Non-pigmented ciliary epithelial cell (primary cell): Measurements from ENCODE around the gene ALOX5.
"Not testable (repeated sequence)": the region's sequence is repeated elsewhere in the genome, so short reads cannot be mapped to it uniquely, and the experiment has no call there.

ENCODE experiments used
- DNase-seq: peaks from one replicate; pipeline ENCODE4 v3.0.0-alpha.2; 2010; ENCODE audit warnings: low read depth

Gene ALOX5

DNA sequence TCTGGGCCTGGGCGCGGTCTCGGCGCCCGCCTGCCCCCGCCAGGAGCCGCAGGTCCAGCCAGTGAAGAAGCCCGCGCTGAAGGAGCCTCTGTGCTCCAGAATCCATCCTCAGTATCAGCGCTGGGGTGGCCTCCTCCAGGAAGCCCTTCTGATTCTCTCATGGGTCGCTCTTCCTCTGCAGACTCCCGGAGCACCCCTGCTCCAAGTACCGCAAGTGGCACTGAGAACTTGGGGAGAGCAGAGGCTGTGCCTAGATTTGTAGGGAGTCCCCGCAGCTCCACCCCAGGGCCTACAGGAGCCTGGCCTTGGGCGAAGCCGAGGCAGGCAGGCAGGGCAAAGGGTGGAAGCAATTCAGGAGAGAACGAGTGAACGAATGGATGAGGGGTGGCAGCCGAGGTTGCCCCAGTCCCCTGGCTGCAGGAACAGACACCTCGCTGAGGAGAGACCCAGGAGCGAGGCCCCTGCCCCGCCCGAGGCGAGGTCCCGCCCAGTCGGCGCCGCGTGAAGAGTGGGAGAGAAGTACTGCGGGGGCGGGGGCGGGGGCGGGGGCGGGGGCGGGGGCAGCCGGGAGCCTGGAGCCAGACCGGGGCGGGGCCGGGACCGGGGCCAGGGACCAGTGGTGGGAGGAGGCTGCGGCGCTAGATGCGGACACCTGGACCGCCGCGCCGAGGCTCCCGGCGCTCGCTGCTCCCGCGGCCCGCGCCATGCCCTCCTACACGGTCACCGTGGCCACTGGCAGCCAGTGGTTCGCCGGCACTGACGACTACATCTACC lies at the start of gene ALOX5:
TSS of gene ALOX5 (plus strand) at position 641 of the 774 bp plus-strand sequence. CDS start at position 705, 64 bp downstream.
- no peak for DNase-seq

DNA sequence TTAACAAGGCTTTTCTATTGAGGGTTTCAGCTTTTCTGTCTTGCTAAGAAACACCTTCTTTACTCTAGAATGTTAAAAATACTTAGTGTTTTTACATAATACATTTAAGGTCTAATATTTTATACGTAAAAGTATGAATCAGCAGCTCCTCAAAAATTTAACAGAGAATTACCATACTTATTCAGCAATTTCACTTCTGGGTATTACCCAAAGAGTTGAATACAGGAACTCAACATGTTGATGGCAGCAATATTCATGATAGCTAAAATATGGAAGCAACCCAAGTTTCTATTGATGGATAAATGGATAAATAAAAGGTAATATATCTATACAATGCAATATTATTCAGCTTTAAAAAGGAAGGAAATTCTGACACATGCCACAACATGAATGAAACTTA lies 48.9 kb upstream of the ALOX5 start:
- DNase-seq, result no peak

DNA sequence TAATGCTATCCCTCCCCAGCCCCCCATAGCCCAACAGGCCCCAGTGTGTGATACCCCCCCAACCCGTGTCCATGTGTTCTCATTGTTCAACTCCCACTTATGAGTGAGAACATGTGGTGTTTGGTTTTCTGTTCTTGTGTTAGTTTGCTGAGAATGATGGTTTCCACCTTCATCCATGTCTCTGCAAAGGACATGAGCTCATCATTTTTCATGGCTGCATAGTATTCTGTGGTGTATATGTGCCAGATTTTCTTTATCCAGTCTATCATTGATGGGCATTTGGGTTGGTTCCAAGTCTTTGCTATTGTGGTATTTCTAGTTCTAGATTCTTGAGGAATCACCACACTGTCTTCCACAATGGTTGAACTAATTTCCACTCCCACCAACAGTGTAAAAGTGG lies 47.2 kb upstream of the ALOX5 start:
- DNase-seq, result not testable (repeated sequence)

DNA sequence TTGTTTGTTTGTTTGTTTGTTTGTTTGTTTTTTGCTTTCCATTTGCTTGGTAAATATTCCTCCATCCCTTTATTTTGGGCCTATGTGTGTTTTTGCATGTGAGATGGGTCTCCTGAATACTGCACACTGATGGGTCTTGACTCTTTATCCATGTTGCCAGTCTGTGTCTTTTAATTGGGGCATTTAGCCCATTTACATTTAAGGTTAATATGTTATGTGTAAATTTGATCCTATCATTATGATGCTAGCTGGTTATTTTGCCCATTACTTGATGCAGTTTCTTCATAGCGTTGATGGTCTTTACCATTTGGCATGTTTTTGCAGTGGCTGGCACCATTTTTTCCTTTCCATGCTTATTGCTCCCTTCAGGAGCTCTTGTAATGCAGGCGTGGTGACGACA lies 42.2 kb upstream of the ALOX5 start:
- not testable (repeated sequence) for DNase-seq

DNA sequence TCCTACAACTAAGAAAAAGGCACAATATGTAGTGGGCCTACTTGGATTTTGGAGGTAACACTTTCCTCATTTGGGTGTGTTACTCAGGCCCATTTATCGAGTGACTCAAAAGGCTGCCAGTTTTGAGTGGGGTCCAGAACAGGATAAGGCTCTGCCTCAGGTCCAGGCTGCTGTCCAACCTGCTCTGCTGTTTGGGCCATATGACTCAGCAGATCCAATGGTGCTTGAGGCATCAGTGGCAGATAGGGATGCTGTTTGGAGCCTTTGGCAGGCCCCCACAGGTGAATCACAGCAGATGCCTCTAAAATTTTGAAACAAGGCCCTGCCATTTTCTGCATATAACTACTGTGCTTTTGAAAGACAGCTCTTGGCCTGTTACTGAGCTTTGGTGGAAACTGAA lies 34.1 kb upstream of the ALOX5 start:
- no peak for DNase-seq

DNA sequence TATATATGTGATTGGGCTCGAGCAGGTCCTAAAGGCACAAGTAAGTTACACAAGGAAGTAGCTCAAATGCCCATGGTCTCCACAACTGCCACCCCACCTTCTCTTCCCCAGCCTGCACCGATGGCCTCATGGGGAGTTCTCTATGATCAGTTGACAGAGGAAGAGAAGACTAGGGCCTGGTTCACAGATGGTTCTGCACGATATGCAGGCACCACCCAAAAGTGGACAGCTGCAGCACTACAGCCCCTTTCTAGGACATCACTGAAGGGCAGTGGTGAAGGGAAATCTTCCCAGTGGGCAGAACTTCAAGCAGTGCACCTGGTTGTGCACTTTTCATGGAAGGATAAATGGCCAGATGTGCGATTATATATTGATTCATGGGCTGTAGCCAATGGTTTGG lies 33.6 kb upstream of the ALOX5 start:
- not testable (repeated sequence) for DNase-seq

DNA sequence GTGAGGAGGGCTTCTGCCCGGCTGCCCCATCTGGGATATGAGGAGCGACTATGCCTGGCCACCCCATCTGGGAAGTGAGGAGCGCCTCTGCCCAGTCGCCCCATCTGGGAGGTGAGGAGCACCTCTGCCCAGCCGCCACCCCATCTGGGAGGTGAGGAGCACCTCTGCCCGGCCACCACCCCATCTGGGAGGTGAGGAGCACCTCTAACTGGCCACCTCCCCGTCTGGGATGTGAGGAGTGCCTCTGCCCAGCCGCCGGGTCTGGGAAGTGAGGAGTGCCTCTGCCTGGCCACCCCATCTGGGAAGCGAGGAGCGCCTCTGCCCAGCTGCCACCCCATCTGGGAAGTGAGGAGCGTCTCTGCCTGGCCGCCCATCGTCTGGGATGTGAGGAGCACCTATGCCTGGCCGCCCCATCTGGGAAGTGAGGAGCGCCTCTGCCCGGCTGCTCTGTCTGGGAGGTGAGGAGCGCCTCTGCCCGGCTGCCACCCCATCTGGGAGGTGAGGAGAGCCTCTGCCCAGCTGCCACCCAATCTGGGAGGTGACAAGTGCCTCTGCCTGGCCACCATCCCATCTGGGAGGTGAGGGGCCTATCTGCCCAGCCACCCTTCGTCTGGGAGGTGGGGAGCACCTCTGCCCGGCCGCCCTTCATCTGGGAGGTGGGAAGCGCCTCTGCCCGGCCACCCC lies 27.2 kb upstream of the ALOX5 start:
- not testable (repeated sequence) for DNase-seq

DNA sequence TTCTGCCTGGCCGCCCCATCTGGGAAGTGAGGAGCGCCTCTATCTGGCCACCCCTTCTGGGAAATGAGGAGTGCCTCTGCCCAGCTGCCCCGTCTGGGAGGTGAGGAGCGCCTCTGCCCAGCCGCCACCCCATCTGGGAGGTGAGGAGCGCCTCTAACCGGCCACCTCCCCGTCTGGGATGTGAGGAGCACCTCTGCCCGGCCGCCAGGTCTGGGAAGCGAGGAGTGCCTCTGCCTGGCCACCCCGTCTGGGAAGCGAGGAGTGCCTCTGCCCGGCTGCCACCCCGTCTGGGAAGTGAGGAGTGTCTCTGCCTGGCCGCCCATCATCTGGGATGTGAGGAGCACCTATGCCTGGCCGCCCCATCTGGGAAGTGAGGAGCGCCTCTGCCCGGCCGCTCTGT lies 26.6 kb upstream of the ALOX5 start:
- DNase-seq, result not testable (repeated sequence)

DNA sequence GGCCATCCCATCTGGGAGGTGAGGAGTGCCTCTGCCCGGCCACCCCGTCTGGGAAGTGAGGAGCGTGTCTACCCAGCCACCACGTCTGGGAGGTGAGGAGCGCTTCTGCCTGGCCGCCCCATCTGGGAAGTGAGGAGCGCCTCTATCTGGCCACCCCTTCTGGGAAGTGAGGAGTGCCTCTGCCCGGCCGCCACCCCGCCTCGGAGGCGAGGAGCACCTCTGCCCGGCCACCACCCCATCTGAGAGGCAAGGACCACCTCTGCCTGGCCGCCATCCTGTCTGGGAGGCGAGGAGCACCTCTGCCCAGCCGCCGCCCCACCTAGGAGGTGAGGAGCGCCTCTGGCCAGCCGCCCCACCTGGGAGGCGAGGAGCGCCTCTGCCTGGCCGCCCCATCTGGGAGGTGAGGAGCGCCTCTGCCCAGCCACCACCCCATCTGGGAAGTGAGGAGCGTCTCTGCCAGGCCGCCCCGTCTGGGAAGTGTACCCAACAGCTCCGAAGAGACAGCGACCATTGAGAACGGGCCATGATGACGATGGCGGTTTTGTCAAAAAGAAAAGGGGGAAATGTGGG lies 25.7 kb upstream of the ALOX5 start:
- not testable (repeated sequence) for DNase-seq

DNA sequence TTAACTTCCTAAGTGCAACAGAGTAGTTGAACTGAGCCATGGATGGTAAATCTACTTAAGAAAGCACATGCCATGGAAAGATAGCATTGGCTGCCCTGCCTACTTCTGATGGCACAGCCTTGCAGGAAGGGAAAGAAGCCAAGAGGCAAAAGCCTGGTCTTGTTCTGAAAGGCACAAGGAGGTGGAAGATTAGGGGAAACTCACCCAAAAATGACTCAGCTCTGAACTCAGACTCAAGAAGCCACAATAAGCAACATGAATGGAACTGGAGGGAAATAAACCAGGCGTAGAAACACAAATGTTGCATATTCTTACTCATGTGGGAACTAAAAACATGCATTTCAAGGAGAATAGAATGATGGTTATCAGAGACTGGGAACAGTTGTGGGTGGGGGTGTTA lies 20.8 kb upstream of the ALOX5 start:
- no peak for DNase-seq

DNA sequence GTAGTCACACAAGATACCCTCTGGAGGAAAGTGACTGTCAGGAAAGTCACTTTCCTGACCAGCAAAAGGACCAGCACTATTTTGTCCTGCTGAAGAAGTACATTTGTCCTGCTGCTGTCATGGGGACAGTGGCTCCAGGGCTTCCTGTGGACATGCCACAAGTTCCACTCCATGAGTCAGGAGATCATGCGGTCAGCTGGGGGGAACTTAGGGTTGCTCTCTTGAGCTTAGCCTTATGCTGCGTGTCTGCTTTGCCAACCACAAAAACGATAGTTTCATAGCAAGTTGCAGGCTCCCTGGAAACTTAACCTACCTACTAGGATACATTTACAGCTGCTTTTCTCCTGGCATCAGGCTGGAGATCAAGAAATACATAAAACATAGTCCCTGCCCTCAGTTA lies 19.8 kb upstream of the ALOX5 start:
- DNase-seq, result no peak

DNA sequence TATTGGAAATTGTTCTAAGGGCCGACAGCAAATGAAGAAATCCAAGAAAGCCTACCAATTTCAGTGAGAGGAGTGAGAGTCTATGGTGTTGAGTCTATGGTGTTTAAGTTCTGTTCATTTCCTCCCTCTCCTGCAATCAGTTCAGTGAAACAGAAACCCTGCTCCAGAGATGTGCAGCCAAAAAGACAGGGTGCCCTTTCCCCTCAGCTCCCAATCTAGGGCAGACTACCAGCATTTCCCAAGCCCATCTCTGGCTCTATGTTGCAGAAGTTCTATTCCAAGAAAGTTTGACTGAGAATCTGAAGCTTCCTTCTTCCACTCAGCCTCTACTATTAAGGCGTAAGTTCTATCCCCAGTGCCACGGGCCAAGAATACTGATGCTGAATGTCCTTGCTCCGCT lies 18.5 kb upstream of the ALOX5 start:
- no peak for DNase-seq

DNA sequence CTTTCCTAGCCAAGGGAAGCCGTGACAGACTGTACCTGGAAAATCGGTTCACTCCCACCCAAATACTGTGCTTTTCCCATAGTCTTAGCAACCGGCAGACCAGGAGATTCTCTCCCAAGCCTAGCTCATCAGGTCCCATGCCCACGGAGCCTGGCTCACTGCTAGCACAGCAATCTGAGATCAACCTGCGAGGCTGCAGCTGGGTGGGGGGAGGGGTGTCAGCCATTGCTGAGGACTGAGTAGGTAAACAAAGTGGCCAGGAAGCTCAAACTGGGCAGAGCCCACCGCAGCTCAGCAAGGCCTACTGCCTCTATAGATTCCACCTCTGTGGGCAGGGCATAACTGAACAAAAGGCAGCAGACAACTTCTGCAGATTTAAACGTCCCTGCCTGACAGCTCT lies 15.1 kb upstream of the ALOX5 start:
- DNase-seq, result not testable (repeated sequence)

DNA sequence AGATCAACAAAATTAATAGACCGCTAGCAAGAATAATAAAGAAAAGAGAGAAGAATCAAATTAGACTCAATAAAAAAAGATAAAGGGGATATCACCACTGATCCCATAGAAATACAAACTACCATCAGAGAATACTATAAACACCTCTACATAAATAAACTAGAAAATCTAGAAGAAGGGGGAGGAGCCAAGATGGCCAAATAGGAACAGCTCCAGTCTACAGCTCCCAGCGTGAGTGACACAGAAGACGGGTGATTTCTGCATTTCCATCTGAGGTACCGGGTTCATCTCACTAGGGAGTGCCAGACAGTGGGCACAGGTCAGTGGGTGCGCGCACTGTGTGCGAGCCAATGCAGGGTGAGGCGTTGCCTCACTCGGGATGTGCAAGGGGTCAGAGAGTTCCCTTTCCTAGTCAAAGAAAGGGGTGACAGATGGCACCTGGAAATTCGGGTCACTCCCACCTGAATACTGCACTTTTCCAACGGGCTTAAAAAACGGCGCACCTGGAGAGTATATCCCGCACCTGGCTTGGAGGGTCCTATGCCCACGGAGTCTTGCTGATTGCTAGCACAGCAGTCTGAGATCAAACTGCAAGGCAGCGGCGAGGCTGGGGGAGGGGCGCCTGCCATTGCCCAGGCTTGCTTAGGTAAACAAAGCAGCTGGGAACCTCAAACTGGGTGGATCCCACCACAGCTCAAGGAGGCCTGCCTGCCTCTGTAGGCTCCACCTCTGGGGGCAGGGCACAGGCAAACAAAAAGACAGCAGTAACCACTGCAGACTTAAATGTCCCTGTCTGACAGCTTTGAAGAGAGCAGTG lies 11.8 kb upstream of the ALOX5 start:
- DNase-seq, result not testable (repeated sequence)

DNA sequence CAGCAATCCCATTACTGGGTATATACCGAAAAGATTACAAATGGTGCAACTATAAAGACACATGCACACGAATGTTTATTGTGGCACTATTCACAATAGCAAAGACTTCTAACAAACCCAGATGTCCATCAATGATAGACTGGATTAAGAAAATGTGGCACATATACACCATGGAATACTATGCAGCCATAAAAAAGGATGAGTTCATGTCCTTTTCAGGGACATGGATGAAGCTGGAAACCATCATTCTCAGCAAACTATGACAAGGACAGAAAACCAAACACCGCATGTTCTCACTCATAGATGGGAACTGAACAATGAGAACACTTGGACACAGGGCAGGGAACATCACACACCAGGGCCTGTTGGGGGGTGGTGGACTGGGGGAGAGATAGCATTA lies 6.4 kb upstream of the ALOX5 start:
- not testable (repeated sequence) for DNase-seq

DNA sequence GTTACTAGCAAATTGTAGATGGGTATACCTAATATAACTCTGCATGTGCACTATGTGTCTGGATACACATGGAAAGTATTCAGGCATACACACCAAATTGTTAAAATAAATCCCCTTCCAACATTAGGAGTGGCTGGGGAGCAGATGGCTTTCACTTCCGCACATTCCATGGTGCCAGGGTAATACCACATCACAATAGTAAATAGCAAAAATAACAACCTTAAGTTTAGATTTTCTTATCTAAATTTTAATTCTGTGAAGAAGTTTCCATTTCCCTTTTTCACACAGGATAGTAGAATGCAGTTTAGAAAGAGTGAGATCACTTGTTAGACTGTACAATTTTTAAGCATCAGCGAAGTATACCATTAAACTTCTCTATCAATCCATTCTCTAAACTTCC lies 5.8 kb upstream of the ALOX5 start:
- DNase-seq, result no peak

DNA sequence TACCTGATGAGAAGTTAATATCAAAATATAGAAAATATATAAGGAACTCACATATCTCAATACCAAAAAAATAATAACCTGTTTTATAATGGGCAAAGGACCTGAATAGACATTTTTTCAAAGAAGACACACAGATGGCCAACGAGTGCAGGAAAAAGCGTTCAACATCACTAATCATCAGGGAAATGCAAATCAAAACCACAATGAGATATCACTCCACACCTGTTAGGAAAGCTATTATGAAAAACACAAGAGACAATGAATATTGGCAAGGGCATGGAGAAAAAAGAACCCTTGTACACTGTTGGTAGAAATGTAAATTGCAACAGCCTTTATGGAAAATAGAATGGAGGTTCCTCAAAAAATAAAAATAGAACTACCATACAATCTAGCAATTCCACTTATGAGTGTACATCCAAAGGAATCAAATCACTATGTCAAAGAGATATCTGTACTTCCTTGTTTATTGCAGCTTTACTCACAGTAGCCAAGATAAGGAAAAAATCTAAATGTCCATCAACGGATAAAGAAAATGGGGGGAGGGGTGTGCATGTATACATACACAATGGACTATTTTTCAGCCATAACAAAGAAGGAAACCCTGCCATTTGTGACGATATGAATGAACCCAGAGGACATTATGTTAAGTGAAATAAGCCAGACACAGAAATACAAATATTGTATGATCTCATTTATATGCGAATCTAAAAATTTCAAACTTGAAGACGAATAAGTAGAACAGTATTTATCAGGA lies 3.6 kb upstream of the ALOX5 start:
- no peak for DNase-seq

DNA sequence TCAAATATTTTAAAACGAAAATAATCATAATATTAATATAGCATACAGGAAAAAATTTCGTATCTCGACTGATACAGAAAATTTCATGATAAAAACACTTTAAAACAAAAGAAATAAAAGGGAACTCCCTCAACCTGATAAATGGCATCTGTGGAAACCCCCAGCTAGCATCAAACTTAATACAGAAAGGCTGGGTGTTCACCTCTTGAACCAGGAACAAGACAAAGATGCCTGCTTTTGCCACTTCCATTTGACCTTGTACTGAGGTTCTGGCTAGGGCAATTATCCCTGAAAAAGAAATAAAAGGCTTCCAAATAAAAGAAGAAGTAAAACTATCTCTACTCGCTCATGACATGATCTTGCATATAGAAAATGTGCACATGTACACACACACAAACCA lies 2.5 kb upstream of the ALOX5 start:
- DNase-seq, result no peak

DNA sequence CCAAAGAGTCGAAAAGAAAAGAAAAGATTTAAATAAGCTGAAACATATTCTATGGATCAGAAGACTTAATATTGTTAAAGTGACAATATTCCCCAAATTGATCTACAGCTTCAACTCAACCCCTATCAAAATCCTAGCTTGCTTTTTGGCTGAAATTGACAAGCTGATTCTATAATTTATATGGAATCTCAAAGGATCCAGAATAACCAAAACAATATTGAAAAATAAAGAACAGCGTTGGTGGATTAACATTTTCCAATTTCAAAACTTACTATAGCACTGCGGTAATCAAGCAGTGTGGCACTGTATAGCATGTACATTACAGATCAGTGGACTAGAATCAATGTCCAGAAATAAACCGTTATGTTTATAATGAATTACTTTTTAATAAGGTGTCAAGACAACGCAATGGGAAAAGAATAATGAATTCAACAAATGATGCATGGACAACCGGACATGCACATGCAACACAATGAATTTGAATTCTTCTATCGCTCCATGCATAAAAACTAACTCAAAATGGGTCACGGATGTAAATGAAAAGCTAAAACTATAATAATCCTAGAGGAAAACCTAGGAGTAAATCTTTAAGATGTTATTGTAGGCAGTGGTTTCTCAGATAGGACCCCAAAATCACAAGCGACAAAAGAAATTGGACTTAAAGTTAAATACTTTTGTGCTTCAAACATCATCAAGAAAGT lies 1.6 kb upstream of the ALOX5 start:
- no peak for DNase-seq

DNA sequence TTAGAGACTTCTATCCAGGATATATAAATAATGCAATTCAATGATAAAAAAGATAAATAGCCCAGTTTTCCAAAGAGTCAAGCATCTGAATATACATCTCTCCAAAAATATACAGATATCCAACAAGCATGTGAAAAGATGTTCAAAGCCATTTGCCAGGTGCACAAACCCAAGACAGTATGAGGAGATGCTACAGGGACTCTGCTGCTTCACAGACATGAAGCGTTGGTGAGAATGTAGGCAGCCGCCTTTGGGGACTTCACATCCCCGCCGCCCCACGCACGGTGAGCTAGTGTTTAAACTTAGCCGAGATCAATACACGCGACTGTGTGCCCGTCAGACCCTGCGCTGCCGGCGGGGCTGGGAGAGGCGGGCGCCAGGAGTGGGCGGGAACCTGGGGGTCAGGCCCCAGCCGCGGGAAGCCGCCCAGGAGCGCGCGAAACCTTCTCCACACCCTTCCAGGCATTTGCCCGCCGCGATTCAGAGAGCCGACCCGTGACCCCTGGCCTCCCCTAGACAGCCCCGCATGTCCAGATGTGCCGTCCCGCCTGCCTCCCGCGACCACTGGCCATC lies 927 bp upstream of the ALOX5 start:
- no peak for DNase-seq
